ENCODE results near the gene SYT7.
"Not testable (repeated sequence)": the region's sequence is repeated elsewhere in the genome, so short reads cannot be mapped to it uniquely, and the experiment has no call there.

Gene SYT7

DNA sequence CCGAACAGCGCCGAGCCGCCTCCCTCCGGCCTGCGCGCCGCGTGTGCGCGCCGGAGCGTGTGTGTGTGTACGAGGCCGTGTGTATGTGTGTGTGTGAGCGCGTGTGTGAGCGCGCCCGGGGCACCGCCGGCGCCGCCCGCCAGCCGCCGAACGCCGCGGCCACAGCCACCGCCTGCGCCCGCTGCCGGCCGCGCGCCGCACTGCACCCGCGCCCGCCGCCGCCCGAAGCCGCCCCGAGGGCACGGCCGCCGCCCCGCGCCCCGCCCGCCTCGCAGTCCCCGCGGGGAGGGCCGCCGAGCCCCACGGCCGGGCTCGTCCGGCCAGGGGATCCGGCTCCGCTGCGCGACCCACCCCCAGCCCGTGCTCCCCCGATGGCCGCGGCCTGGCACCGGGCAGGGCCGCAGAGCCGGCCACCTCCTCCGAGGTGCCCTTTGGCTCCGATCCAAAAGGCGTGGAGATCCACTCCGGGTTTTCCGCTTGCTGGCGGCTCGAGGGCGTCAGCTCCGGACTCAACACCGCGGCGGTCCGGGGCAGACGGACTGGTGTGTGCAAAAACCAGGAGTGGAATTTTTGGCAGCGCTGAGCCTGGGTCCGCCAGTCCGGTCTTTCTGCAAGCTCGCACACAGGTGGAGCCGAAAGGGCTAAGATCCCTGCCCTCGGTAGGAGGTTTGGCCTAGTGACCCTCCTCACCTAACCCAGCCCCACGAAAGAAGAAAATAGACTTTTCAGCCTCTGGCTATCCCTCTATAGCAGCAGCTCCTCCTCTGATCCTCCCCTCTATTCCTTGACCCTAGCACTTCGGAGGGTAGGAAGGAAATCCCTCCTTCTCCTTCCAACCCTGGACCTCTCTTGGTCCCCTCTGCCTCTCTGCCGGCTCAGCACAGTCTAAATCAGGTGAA is at the start of gene SYT7:
SYT7 (minus strand) TSS at position 47 of the 899 bp plus-strand sequence. CDS start 256 bp downstream, outside the sequence.
- peak; percentile 96 for DNase-seq (ENCODE audit: low spot score)

DNA sequence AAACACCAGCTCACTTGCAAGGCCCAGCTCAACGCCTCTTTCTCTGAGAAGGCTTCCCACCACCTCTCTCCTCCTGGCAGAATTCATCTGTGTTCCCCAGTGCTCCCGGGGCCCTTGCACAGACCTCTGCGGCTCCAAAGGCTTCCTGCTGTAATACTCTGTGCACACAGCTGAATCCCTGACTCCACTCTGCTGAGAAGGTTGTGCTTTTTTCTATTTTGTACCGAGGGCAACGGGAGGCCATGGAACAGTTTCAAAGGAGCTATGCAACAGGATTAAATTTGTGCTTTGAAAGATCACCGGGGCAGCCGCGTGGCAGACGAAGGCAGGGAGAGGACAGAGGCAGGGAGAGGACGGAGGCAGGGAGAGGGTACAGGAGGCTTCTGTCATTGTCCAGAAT is 49.2 kb upstream of the SYT7 start:
- no peak for DNase-seq (ENCODE audit: low spot score)

- no peak for DNase-seq (ENCODE audit: low spot score)
Measured at GRCh38 chr11:61629082-61629833, 48.4 kb upstream of the SYT7 start.

DNA sequence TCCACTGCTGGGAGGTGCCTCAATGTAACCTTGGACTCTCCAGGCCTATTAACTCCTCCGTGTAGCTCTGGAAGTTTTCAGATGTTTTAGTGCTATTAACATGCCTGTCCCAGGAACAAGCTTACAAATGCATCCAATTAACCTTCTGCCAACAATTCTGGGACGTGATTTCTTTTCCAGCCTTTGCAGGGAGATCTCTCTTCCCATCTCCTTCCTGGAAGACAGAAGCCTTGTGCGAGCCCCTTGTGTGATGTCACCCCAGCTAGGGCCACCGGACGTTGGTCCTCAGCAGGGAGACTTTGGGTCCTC is 47.7 kb upstream of the SYT7 start:
- no peak for DNase-seq (ENCODE audit: low spot score)

DNA sequence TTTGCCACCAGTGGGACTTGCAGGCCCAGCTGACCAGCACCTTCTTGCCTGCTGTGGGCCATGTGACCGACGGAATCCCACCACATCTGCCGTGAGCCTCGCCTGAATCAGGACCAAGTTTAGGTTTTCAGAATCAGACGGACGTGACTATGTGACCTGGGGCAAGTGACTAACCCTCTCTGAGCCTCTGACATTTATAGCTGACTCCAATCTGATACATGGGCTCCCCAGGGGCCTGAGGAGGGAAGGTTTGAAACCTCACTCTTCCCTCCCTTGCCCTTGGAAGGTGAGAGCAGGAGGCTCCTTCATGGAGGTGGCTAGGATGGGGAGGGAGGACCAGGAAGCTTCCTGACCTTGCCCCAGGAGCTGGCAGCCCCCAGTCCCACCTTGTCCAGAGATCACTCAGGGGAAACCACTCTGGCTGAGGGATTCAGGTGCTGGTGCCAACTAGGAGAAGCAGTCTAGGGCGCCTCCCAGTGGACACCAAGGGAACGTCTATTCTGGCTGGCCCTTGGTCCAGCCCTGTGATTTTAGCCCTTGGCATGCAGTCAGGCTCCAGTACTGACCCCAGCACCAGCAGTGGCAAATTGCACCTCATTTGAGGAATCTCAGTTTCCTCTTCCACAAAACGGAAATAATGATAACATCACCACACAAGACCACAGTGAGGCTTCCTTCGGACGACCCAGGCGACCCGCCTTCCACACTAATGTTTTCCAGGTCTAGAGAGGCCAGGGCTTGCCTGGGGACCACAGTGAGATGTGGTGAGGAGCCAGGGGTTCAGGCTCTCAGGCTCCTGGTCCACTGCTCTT is 47.2 kb upstream of the SYT7 start:
- DNase-seq (ENCODE audit: low spot score): peak; percentile 78

- DNase-seq (ENCODE audit: low spot score): no peak
Measured at GRCh38 chr11:61626580-61627380, 45.9 kb upstream of the SYT7 start.

DNA sequence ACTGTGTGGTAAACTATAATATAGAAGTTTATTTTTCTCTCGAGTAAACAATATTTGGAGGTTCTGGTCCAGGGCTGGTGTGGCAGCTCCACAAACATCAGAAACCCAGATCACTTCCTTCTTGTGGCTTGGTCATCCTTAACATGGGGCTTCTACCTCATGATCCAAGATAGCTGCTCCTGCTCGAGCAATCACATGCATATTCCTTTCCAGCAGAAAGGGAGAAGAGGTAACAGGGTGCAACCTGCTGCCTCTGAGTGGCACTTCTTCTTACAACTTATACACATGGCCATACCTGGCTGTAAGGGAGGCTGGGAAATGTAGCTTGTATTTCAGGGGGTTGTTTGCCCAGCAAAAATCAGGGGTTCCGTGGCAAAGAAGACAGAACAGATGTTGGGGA is 44.6 kb upstream of the SYT7 start:
- no peak for DNase-seq (ENCODE audit: low spot score)

GRCh38 chr11:61621917-61622585 is 41.2 kb upstream of the SYT7 start:
- DNase-seq (ENCODE audit: low spot score): peak; percentile 14

DNA sequence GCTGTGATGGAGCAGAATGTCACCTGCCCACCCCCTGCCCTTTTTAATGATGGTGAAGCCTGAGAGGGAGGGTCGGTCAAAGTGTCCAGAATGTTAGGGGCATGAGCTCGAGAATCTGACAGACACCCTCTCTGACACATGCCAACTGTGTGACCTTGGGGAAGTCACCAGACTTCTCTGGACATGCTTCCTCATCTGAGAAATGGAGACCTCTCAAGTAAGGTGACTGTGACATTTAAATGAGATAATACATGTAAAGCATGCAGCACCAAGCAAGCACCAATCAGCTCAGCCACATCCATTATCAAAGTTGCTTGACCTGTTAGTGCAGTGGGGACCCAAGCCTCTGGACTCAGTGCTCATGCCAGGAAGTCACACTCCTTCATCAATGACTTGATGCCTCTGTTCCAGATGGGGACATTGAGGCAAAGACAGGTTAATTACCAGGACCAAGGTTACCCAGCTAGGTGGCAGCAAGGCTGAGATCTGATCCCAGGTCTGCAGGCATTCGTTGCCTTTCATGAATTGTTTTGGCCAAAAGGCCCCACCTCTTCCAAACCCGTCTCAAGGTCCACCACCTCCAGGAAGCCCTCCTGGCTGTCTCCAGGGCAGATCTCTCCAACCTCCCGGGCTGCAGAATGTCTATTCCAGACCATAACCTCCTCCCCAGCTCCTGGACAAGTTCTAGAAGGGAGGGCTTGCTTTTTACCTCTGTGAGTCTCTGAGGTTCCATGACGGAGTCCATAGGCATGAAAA is 38.8 kb upstream of the SYT7 start:
- no peak for DNase-seq (ENCODE audit: low spot score)

DNA sequence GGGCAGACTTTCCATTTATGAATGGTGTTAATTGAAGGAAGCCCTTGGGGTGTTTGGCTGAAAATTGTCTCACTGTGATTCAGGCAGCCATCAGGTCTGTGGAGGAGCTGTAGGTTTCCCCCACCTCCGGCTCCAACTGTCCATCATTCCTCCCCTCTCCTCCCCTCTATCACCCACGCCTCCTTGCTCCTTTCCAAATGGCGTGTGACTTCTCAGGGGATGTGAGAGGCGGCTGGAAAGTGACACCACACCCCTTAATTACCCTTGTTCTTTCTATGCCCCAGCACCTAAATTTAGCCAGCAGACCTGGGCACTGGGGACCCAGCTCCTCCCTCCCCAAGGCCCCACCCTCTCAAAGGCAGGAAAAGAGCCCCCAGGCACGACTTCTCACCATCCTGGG is 38.1 kb upstream of the SYT7 start:
- DNase-seq (ENCODE audit: low spot score): no peak

- DNase-seq (ENCODE audit: low spot score): no peak
Measured at GRCh38 chr11:61617515-61617914, 36.6 kb upstream of the SYT7 start.

- no peak for DNase-seq (ENCODE audit: low spot score)
Measured at GRCh38 chr11:61616434-61616833, 35.6 kb upstream of the SYT7 start.

- not testable (repeated sequence) for DNase-seq (ENCODE audit: low spot score)
Measured at GRCh38 chr11:61614782-61615181, 33.9 kb upstream of the SYT7 start.

GRCh38 chr11:61613870-61614269 is 33.0 kb upstream of the SYT7 start:
- no peak for DNase-seq (ENCODE audit: low spot score)

GRCh38 chr11:61613051-61613450 is 32.2 kb upstream of the SYT7 start:
- no peak for DNase-seq (ENCODE audit: low spot score)

DNA sequence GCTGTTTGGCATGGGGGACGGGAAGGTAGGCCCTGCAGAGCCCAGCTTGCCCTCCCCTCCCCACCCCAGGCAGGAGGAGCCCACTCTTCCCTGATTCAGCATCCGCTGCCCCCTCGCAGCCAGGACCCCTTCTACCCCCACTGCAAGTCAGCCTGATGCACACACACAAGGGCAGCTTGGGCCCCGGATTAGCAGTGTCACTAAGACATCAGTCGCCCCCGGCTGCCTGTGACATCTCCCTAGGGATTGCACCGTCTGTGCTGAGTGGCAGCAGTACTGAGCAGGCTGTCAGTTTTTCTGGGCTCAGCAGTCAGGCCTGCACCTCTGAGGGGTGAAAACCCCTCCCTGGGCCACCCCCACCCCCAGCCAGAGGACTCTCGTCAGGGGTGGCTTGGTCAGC is 30.4 kb upstream of the SYT7 start:
- peak; percentile 89 for DNase-seq (ENCODE audit: low spot score)

- DNase-seq (ENCODE audit: low spot score): no peak
Measured at GRCh38 chr11:61610905-61611304, 30.0 kb upstream of the SYT7 start.

DNA sequence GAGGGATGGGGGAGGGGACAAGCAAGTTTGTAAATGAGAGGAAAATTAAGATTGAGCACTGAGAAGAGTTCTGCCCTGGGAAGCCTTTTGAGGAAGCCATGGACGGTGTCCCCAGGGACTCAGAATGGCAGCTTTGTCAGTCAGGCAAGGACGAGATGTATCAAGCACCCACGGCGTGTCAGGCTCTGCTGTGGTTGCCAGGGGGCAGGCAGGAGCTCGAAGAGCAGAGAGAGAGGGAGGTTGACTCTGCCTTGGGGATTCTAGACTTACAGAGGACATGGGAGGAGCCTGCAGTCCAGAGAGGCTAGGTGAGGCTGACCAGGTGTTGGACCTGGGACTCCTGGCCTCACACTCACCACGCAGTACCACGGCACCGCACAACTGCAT is 29.1 kb upstream of the SYT7 start:
- peak; percentile 71 for DNase-seq (ENCODE audit: low spot score)

- no peak for DNase-seq (ENCODE audit: low spot score)
Measured at GRCh38 chr11:61609000-61609979, 28.4 kb upstream of the SYT7 start.

All from D341Med (cell line).